ENCODE measurements around the gene CCM2. TPM values are rescaled to one million over a fixed set of nuclear protein-coding genes. Genes with fewer than 3 reads are reported as not detected.

CCM2 gene
- total and polyA plus RNA-seq, 2 experiments from 2014 or later = 24.9 to 40.1 TPM

DNA sequence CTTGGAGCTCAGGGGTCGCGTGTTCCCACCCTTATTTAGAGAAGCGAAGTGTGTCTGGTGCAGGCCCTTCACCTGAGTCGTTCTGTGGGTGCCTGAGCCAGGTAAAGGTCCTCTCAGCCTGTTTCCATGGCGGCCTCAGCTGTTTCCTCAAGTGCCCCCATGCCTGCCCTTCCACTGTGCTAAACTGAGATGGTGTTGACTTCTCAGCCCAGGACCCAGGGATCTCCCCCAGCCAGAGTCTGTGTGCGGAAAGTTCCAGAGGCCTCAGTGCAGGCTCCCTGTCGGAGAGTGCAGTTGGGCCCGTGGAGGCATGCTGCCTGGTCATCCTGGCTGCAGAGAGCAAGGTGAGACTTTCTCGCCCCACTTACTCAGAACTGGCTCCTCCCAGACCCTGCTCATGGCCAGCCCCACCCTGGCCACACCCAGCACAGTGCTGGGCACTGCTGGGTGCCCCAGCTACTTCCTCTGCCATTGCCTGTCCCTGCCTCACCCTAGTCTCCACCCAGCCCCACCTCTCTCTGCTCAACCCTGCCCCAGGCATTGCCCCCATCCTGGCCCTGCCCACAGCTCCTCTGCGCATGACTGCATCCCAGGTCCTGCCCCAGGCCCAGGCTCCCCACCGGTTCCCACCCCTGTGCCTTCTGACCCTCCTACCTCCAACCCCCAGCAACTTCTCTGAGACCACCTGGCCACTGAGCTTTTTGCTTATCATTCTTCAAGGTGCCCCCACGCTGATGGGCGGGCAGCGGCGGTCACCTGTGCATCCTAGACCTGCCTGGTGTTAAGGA lies 68.4 kb downstream of the CCM2 start:
- Mint-ChIP-seq H3K27ac (no peak overlapping the region), H3K4me3 (no peak overlapping the region), H3K36me3 (ENCODE audit: low read depth) (peaks cover 15% of the 10 kb centered on the region), H3K4me1 (peaks cover 10% of the 10 kb centered on the region; the same call in 2 of the 3 replicates), H3K27me3 (ENCODE audit: insufficient read depth, low read depth, poor library complexity) (peaks cover 7% of the 10 kb centered on the region), H3K9me3 (no peaks in the 10 kb centered on the region)
- no peak overlapping the region for H3K4me2 ChIP-seq
- H4K20me1 ChIP-seq (replicated peaks; ENCODE audit: insufficient read depth) = no peaks in the 10 kb centered on the region; the same call in 1 of the 2 replicates
- H3K79me2 ChIP-seq (replicated peaks; ENCODE audit: insufficient read depth) = no peaks in the 10 kb centered on the region
- H3K4me1 ChIP-seq (ENCODE audit: insufficient read depth) = no peaks in the 10 kb centered on the region
- no peaks in the 10 kb centered on the region for H3F3A ChIP-seq (replicated peaks; ENCODE audit: low read depth)
- H3K4me3 ChIP-seq = no peak overlapping the region
- H3K9me2 ChIP-seq (ENCODE audit: insufficient read depth) = no peaks in the 10 kb centered on the region
- no peak overlapping the region for H3K27ac ChIP-seq (ENCODE audit: low read depth)
- ATAC-seq = no peak
- no peak for TF ChIP-seq REST (IDR thresholded peaks at IDR 0.05; ENCODE audit: unreplicated experiment)
- no peak for TF ChIP-seq CREB1 (CRISPR knock-in tag; IDR thresholded peaks at IDR 0.05; ENCODE audit: low read depth)
- DNase-seq (ENCODE audit: low spot score) = no peak
- no peaks in the 10 kb centered on the region for H3K27me3 ChIP-seq (ENCODE audit: insufficient read depth)
- H3K36me3 ChIP-seq (ENCODE audit: insufficient read depth) = no peaks in the 10 kb centered on the region
- no peak overlapping the region for H2AFZ ChIP-seq

GRCh38 chr7:45069444-45070253 lies 69.6 kb downstream of the CCM2 start:
- H3K27ac ChIP-seq (ENCODE audit: low read depth) = no peak overlapping the region
- ATAC-seq = peak; percentile 41
- Mint-ChIP-seq H3K27me3 (ENCODE audit: insufficient read depth, low read depth, poor library complexity) (peaks cover 7% of the 10 kb centered on the region), H3K4me1 (peaks cover 10% of the 10 kb centered on the region; the same call in 2 of the 3 replicates), H3K9me3 (no peaks in the 10 kb centered on the region), H3K36me3 (ENCODE audit: low read depth) (peaks cover 16% of the 10 kb centered on the region), H3K4me3 (no peak overlapping the region), H3K27ac (no peak overlapping the region)
- no peak overlapping the region for H2AFZ ChIP-seq
- no peaks in the 10 kb centered on the region; the same call in 1 of the 2 replicates for H4K20me1 ChIP-seq (replicated peaks; ENCODE audit: insufficient read depth)
- H3K4me1 ChIP-seq (ENCODE audit: insufficient read depth) = no peaks in the 10 kb centered on the region
- no peaks in the 10 kb centered on the region for H3K27me3 ChIP-seq (ENCODE audit: insufficient read depth)
- H3K9me2 ChIP-seq (ENCODE audit: insufficient read depth) = no peaks in the 10 kb centered on the region
- no peak for DNase-seq (ENCODE audit: low spot score)
- H3F3A ChIP-seq (replicated peaks; ENCODE audit: low read depth) = no peaks in the 10 kb centered on the region
- H3K4me3 ChIP-seq = no peak overlapping the region
- no peaks in the 10 kb centered on the region for H3K36me3 ChIP-seq (ENCODE audit: insufficient read depth)
- H3K79me2 ChIP-seq (replicated peaks; ENCODE audit: insufficient read depth) = no peaks in the 10 kb centered on the region
- no peak overlapping the region for H3K4me2 ChIP-seq
- TF ChIP-seq, protein P1, sequence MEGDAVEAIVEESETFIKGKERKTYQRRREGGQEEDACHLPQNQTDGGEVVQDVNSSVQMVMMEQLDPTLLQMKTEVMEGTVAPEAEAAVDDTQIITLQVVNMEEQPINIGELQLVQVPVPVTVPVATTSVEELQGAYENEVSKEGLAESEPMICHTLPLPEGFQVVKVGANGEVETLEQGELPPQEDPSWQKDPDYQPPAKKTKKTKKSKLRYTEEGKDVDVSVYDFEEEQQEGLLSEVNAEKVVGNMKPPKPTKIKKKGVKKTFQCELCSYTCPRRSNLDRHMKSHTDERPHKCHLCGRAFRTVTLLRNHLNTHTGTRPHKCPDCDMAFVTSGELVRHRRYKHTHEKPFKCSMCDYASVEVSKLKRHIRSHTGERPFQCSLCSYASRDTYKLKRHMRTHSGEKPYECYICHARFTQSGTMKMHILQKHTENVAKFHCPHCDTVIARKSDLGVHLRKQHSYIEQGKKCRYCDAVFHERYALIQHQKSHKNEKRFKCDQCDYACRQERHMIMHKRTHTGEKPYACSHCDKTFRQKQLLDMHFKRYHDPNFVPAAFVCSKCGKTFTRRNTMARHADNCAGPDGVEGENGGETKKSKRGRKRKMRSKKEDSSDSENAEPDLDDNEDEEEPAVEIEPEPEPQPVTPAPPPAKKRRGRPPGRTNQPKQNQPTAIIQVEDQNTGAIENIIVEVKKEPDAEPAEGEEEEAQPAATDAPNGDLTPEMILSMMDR (conservative IDR thresholded peaks at IDR 0.05; ENCODE audit: low read depth in 2 of 2) = no peak
- no peak for TF ChIP-seq EZH2phosphoT487 (IDR thresholded peaks at IDR 0.05; ENCODE audit: unreplicated experiment)
- no peak for TF ChIP-seq STAT1 (IDR thresholded peaks at IDR 0.05; ENCODE audit: unreplicated experiment)
- no peak for TF ChIP-seq NANOG (IDR thresholded peaks at IDR 0.05; ENCODE audit: borderline replicate concordance)
- TF ChIP-seq, protein P2, sequence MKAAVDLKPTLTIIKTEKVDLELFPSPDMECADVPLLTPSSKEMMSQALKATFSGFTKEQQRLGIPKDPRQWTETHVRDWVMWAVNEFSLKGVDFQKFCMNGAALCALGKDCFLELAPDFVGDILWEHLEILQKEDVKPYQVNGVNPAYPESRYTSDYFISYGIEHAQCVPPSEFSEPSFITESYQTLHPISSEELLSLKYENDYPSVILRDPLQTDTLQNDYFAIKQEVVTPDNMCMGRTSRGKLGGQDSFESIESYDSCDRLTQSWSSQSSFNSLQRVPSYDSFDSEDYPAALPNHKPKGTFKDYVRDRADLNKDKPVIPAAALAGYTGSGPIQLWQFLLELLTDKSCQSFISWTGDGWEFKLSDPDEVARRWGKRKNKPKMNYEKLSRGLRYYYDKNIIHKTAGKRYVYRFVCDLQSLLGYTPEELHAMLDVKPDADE (IDR thresholded peaks at IDR 0.05) = no peak
- TF ChIP-seq REST (IDR thresholded peaks at IDR 0.05; ENCODE audit: unreplicated experiment) = no peak
- TF ChIP-seq CREB1 (CRISPR knock-in tag; IDR thresholded peaks at IDR 0.05; ENCODE audit: low read depth) = no peak
- TF ChIP-seq POLR2AphosphoS5 (IDR thresholded peaks at IDR 0.05; ENCODE audit: low read depth) = no peak
- no peak for TF ChIP-seq JUNB (IDR thresholded peaks at IDR 0.05; ENCODE audit: unreplicated experiment)
- no peak for TF ChIP-seq ZNF114 (CRISPR knock-in tag; IDR thresholded peaks at IDR 0.05)
- TF ChIP-seq EZH2 (IDR thresholded peaks at IDR 0.05; ENCODE audit: low read depth, unreplicated experiment) = no peak

Data from GM23338 (cell line).